EL (cell line): ENCODE results near the gene PGM5.
"Not testable (repeated sequence)": the region's sequence is repeated elsewhere in the genome, so short reads cannot be mapped to it uniquely, and the experiment has no call there.

ENCODE experiments used
- DNase-seq: peaks from one replicate; pipeline ENCODE4 v3.0.0-alpha.2; 2016

The PGM5 gene

GRCh38 chr9:68383894-68384293 lies 27.5 kb downstream of the PGM5 start:
- DNase-seq = not testable (repeated sequence)

GRCh38 chr9:68389558-68389957 lies 33.1 kb downstream of the PGM5 start:
- not testable (repeated sequence) for DNase-seq

GRCh38 chr9:68390737-68391136 lies 34.3 kb downstream of the PGM5 start:
- DNase-seq = not testable (repeated sequence)

- DNase-seq = peak; percentile 12
These were observed 40.1 kb downstream of the PGM5 start for GRCh38 chr9:68396411-68397094.

- DNase-seq = peak; percentile 83
These were observed 40.6 kb downstream of the PGM5 start for GRCh38 chr9:68397095-68397423.

GRCh38 chr9:68397796-68398195 lies 41.4 kb downstream of the PGM5 start:
- DNase-seq = peak; percentile 29

- not testable (repeated sequence) for DNase-seq
These were observed 41.9 kb downstream of the PGM5 start for GRCh38 chr9:68398324-68398723.

- not testable (repeated sequence) for DNase-seq
These were observed 48.2 kb downstream of the PGM5 start for GRCh38 chr9:68404421-68405185.

- DNase-seq = not testable (repeated sequence)
These were observed 55.5 kb downstream of the PGM5 start for GRCh38 chr9:68411865-68412264.

- not testable (repeated sequence) for DNase-seq
These were observed 56.3 kb downstream of the PGM5 start for GRCh38 chr9:68412754-68413153.

- not testable (repeated sequence) for DNase-seq
These were observed 58.7 kb downstream of the PGM5 start for GRCh38 chr9:68415065-68415464.

GRCh38 chr9:68416936-68417564 lies 60.6 kb downstream of the PGM5 start:
- peak; percentile 15 for DNase-seq

GRCh38 chr9:68417762-68418161 lies 61.4 kb downstream of the PGM5 start:
- no peak for DNase-seq

GRCh38 chr9:68418259-68418845 lies 61.9 kb downstream of the PGM5 start:
- DNase-seq = no peak

GRCh38 chr9:68419901-68420300 lies 63.5 kb downstream of the PGM5 start:
- no peak for DNase-seq

GRCh38 chr9:68426755-68427154 lies 70.3 kb downstream of the PGM5 start:
- no peak for DNase-seq

GRCh38 chr9:68427216-68427977 lies 71.0 kb downstream of the PGM5 start:
- no peak for DNase-seq

- DNase-seq = no peak
These were observed 72.1 kb downstream of the PGM5 start for GRCh38 chr9:68428481-68428880.

GRCh38 chr9:68429631-68430030 lies 73.2 kb downstream of the PGM5 start:
- DNase-seq = no peak

GRCh38 chr9:68431307-68431706 lies 74.9 kb downstream of the PGM5 start:
- no peak for DNase-seq

GRCh38 chr9:68433531-68434110 lies 77.2 kb downstream of the PGM5 start:
- no peak for DNase-seq

GRCh38 chr9:68437785-68438184 lies 81.4 kb downstream of the PGM5 start:
- no peak for DNase-seq
